Smooth muscle cell of the brain vasculature (primary cell): Measurements from ENCODE around the gene SLC6A18.
"Not testable (repeated sequence)": the region's sequence is repeated elsewhere in the genome, so short reads cannot be mapped to it uniquely, and the experiment has no call there.

Source experiments
- DNase-seq: peaks from one replicate; pipeline ENCODE4 v3.0.0-alpha.2; 2012; ENCODE audit warnings: low read depth, low spot score

The SLC6A18 gene

GRCh38 chr5:1215320-1216096, 9.7 kb upstream of the SLC6A18 start:
- DNase-seq: no peak

GRCh38 chr5:1216211-1216917, 8.8 kb upstream of the SLC6A18 start:
- no peak for DNase-seq

GRCh38 chr5:1216918-1217295, 8.3 kb upstream of the SLC6A18 start:
- no peak for DNase-seq

- DNase-seq: no peak
These were observed 7.5 kb upstream of the SLC6A18 start for GRCh38 chr5:1217596-1218206.

DNA sequence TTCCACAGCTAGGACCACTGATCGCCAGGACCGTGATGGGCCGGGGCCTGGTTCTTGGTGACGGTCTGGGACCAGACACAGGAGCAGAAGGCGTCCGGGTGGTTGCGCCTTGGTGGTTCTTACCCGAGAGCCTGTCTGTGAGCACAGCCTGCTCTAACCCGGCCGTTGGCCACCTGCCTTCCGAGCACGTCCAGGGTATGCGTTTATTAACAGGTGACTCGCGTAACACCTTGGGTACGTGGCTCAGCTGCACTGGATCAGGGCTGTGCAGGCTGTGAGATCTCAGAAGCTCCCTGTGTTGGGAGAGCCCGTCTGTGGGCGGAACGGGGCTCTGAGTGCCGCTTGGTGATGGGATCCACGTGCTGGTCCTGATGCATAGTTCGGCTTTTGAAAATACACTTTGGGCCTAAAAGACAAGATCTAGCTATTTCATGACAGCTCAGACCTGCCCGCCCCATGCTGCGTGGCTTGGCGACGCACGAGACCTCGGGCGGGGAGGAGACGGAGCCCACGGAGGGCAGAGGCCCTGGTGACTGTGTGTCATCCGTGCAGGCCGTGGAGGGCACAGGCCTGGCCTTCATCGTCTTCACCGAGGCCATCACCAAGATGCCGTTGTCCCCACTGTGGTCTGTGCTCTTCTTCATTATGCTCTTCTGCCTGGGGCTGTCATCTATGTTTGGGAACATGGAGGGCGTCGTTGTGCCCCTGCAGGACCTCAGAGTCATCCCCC, 6.7 kb upstream of the SLC6A18 start:
- DNase-seq: no peak

DNA sequence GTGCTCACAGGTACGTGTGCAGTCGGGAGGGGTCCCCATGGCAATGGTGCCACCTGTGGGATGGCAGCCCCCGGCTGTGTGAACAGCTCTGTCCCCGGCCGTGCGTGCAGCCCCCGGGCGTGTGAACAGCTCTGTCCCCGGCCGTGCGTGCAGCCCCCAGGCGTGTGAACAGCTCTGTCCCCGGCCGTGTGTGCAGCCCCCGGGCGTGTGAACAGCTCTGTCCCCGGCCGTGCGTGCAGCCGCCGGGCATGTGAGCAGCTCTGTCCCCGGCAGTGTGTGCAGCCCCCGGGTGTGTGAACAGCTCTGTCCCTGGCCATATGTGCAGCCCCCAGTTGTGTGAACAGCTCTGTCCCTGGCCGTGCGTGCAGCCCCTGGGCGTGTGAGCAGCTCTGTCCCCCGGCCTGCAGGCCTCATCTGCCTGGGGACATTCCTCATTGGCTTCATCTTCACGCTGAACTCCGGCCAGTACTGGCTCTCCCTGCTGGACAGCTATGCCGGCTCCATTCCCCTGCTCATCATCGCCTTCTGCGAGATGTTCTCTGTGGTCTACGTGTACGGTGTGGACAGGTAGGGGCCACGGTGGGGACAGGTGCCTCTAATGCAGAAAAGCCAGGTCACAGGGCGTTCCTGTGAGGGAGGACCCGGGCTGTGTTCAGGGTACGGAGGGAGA, 5.9 kb upstream of the SLC6A18 start:
- no peak for DNase-seq

DNA sequence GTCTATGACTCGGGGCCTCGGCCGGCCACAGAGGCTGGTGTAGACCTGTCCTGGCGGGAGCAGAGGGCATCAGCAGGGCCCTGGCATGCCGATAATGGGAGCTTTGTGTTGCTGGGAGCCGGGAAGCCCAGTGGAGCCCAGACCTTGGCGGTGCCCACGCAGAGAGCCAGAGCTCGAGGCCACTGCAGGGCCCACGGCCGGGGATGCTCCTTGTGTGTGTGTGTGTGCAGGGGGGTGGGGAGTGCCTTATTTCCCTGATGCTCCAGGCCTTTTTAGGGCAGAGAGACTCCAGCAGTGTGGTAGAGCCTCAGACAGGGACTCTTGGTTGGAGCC, 5.4 kb upstream of the SLC6A18 start:
- no peak for DNase-seq

GRCh38 chr5:1220351-1220750, 4.8 kb upstream of the SLC6A18 start:
- no peak for DNase-seq

- no peak for DNase-seq
These were observed 4.3 kb upstream of the SLC6A18 start for GRCh38 chr5:1220831-1221230.

DNA sequence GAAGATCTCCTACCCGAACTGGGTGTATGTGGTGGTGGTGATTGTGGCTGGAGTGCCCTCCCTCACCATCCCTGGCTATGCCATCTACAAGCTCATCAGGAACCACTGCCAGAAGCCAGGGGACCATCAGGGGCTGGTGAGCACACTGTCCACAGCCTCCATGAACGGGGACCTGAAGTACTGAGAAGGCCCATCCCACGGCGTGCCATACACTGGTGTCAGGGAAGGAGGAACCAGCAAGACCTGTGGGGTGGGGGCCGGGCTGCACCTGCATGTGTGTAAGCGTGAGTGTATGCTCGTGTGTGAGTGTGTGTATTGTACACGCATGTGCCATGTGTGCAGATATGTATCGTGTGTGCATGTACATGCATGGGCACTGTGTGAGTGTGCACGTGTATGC, 3.5 kb upstream of the SLC6A18 start:
- DNase-seq: no peak

- no peak for DNase-seq
These were observed 3.0 kb upstream of the SLC6A18 start for GRCh38 chr5:1222147-1222546.

- no peak for DNase-seq
These were observed 2.4 kb upstream of the SLC6A18 start for GRCh38 chr5:1222621-1223277.

DNA sequence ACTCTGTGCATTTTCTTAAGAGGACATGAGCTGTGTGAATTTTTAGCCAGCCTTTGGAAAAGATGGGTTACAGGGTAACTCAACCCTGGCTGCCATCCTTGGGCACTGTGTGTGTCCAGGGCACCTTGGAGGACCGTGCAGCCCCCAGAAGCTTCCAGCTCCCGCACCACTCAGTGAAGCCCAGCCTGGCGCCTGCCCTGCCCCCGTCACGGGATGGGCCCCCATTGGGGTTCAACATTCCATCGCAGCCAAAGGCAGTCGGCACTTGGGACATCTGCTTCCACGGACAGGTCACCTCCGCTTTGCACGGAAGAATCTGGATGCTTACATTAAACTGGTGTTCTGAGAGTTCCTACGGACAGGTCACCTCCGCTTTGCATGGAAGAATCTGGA, 1.9 kb upstream of the SLC6A18 start:
- DNase-seq: no peak

GRCh38 chr5:1224631-1225030, 550 bp upstream of the SLC6A18 start:
- DNase-seq: no peak

GRCh38 chr5:1226231-1226630, 1.1 kb downstream of the SLC6A18 start:
- DNase-seq: no peak

GRCh38 chr5:1226839-1227581, 1.8 kb downstream of the SLC6A18 start:
- no peak for DNase-seq

DNA sequence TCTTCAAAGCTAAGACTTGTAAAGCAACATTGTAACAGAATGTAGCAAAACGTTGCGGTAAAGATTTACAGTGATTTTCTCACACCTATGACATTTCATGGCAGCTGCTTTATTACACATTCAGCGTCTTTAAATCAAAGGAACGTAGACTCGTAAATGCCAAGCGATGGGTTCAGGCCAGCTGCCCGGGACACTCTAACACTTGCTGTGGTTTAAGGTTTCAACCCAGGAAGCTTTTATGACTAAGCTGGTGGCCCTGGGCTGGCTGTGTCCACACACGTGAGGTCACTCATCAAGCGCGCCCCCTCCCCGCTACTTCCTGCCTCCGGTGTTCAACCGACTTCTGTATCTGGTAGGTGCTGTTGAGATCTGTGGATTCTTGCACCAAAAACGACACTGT, 2.5 kb downstream of the SLC6A18 start:
- no peak for DNase-seq

- DNase-seq: no peak
These were observed 2.9 kb downstream of the SLC6A18 start for GRCh38 chr5:1228120-1228519.

DNA sequence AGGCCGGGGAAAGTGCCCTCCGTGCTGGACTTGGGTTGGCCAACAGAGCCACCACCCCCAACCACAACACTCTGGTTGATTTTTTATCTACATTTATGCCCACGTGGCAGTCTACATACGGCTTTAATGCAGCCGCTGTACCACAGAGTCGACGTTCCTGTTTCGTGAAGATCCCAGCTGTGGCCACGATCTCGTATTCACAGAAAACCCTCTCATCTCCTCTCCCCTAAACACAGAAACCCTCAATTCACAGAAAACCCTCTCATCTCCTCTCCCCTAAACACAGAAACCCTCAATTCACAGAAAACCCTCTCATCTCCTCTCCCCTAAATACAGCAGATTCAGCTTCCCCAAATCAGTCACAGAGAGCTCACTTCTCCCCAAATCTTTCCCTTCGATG, 3.8 kb downstream of the SLC6A18 start:
- not testable (repeated sequence) for DNase-seq

- no peak for DNase-seq
These were observed 4.6 kb downstream of the SLC6A18 start for GRCh38 chr5:1229822-1230221.

DNA sequence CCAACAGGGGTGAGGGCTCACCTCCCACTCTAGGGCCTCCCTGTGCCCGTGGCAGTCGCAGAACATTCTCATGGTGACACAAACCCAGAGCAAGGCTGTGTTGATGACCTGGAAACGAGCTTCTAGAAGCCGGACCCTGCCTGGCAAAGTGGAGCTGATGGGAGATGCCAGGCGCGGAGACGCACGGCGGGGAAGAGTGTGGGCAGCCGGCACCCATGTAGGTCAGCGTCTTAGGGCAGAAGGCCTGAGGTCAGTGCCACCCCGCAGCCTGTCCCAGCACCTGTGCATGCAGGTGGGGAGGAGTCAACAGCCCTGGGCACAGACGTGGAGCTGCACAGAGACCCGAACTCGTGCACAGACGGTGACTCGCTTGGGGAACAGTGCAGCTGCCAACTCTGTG, 5.4 kb downstream of the SLC6A18 start:
- DNase-seq: no peak
